Uterus (tissue), 2 donors: Measurements from ENCODE around the gene UNC13B.

Source experiments
- CTCF ChIP-seq, 4 experiments: fragments of 200-600 bp in 2 of 4; fragments of 450-650 bp in 2 of 4; sonication (generic) in 2 of 4; IDR thresholded peaks; one replicate each; pipeline ENCODE4 v1.5.1; 2016 to 2019; ENCODE audit warnings: antibody characterized with exemption in 4 of 4, mild to moderate bottlenecking in 2 of 4, moderate library complexity in 1 of 4
- POLR2A ChIP-seq, 2 donors: fragments of 450-650 bp; IDR thresholded peaks; one replicate each; pipeline ENCODE4 v1.6.1; 2016; ENCODE audit warnings: antibody characterized with exemption in 2 of 2, mild to moderate bottlenecking in 1 of 2, moderate library complexity in 1 of 2

DNA sequence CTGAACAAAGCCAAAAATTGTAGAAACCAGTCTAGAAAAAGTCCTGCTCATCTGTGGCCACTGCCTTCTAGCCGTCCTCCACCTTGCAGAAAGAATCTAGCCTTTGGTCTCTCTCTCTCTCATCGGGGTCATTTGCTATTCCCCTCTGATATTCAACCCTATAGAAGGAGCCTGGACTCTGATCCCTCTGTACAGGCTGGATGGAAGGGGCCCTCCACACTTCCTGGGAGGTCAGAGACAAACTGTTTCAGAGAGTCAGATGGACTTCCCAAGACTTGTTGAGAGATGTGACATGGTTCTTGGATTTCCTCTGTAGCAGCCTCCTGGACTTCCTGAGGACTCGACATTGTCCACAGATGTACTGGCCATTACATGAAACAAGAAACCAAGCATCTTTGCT, 243.1 kb downstream of the UNC13B start:
- TF ChIP-seq POLR2A (IDR thresholded peaks at IDR 0.05) (no peak), CTCF (IDR thresholded peaks at IDR 0.05) (no peak)
